NCI-H146 (cell line): ENCODE results near the gene RETSAT.
"Not testable (repeated sequence)": the region's sequence is repeated elsewhere in the genome, so short reads cannot be mapped to it uniquely, and the experiment has no call there.

Source experiments
- DNase-seq: peaks from one replicate; lab custom pipeline; 2025; lab: John Stamatoyannopoulos, UW

RETSAT gene

DNA sequence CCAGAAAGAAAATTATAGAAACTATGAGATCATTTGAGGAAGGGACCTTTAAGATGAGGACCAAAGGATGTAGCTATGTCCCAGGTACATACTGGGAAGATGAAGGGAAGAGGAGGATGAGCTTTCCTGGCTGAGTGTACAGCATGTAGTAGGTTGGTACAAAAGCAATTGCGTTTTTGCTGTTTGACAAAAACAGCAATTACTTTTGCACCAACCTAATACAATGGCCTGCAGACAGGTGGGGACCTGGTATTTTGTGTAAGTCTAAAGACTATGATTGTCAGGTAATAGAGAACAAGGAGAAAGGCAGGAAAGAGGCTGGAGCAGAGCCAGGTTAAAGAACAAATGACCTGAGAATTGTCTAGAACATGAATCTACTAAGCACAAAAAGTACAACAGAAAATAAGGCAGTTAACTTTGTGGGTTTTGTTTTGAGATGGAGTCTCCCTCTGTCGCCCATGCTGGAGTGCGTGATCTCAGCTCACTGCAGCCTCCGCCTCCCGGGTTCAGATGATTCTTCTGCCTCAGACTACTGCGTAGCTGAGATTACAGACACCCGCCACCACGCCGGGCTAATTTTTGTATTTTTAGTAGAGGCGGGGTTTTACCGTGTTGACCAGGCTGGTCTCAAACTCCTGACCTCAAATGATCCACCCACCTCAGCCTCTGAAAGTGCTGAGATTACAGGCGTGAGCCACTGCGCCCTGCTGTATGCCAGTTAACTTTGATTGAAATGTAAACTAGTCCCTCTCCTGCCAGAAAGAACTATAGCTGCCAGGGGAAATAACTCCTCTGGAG is 23.3 kb downstream of the RETSAT start:
- no peak for DNase-seq

DNA sequence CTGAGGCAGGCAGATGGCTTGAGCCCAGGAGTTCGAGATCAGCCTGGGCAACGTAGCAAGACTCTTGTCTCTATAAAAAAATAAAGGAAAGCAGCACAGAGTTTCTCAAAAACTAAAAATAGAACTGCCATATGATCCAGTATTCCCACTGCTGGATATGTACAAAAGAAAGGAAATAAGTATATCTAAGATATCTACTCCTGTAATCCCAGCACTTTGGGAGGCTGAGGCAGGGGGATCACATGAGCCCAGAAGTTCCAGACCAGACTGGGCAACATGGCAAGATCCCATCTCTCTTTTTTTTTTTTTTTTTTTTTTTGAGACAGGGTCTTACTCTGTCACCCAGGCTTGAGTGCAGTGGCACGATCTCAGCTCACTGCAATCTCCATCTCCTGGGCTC is 24.6 kb downstream of the RETSAT start:
- not testable (repeated sequence) for DNase-seq

DNA sequence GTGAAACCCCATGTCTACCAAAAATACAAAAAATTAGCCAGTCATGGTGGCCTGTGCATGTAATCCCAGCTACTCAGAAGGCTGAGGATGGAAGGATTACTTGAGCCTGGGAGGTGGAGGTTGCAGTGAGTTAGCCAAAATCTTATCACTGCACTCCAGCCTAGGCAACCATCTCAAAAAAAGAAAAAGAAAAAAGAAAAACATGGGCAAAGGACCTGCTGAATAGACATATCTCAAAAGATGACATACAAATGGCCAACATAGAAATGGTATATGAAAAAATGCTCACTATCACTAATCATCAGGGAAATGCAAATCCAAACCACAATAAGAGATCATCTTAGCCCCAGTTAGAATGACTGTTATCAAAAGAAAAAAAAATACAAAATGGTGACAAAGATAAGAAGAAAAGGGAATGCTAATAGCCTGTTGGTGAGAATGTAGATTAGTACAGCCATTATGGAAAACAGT is 25.1 kb downstream of the RETSAT start:
- DNase-seq: no peak

DNA sequence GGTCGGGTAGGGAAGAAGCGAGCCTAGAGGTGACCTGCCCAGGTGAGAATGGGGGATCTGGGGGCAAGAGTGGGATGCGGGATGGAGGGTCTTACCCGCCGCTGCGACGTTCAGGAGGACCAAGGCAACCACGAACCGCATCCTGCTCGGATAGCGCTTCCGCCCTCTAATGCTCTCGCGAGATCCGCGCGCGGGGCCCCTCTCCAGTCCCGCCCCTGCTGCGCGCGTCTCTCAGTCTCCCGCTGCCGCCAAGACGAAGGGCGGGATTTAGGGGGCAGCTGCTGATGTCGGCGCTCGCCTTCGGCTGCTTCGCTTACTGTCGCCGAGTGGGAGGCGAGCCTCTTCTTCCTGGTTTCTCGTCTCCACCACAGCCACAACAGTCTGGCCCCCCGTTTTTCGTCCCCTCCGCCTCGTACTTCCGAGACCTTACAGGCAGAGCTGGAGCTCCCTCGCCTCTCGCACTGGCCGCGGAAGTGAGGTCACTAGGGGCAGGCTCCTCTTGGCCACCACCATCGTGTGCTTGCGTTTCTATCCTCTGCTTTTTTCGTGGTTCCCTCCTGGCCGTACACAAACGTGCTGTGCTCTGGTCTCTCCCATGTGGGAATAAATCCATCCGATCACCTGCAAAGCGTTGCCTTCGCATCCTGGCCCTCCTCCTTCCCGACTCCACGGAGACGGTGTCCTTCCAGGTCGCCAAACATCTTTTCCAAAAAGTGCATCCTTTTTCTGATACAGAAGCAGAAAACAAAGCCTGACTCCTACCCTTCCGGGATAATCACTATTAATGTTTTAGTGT is 26.3 kb downstream of the RETSAT start, which contains the start of gene TGOLN2:
Gene TGOLN2 (minus strand): TSS at position 168 of the 796 bp plus-strand sequence. CDS start 27 bp downstream, at position 141.
- DNase-seq: peak; percentile 94

DNA sequence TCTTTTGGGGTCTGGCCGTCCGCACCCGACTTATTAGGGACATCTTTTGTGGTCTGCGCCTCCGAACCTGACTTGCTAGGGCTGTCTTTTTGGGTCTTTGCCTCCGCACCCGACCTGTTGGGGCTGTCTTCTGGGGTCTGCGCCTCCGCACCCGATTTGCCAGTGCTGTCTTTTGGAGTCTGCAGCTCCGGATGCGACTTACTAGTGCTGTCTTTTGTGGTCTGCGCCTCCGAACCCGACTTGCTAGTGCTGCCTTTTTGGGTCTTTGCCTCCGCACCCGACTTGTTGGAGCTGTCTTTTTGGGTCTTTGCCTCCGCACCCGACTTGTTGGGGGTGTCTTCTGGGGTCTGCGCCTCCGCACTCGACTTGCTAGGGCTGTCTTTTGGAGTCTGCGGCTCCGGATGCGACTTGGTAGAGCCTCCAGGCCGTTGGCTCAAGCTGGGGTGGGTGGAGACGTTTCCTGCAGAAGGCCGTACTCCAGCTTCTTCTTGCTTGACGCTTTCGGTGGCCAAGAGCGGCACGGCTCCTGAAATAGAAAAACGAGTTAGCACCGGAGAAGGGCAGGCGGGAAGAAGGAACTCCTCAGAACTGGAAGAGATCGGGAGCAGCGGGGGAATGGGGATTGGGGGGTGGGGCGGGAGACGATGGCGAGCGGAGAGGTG is 27.0 kb downstream of the RETSAT start:
- peak; percentile 43 for DNase-seq

DNA sequence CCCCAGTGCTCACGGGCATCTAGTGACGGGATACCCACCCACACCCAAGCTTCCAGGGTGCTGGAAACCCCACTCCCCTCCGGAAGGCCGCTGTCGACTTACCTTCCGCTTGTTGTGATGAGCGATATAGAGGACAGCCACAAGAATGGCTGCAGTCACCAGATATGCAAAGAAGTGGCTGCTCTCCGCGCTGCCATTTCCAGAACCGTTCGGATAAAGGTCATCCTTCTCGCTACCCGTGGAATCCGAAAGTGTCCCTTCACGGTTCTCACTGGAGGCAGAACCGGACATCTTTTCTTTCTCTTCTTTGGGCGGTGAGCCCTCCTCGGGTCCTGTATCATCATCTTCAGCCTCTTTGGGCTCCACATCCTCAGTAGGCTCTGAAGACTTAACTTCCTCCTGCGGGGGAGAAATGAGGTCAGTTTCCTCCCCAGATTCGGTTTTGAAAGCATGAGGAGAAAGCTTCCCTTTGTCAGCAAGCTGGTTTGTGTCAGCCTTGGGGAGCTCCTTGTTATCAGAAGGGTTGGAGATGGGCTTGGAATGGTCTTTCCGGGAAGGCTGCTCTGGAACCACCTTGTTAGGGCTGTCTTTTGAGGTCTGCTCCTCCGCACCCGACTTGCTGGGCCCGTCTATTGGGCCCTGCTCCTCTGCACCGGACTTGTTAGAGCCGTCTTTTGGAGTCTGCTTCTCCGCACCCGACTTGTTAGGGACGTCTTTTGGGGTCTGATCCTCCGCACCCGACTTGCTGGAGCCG is 27.7 kb downstream of the RETSAT start:
- no peak for DNase-seq

DNA sequence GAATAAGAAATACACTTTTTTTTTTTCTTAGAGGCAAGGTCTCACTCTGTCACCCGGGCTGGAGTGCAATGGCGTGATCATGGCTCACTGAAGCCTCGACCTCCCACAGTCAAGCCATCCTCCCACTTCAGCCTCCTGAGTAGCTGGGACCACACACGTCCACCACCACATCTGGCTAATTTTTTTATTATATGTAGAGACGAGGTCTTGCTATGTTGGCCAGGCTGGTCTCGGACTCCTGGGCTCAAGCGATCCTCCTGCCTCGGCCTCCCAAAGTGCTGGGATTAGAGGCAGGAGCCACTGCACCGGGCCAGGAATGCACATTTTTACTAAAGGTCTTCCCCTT is 28.9 kb downstream of the RETSAT start:
- no peak for DNase-seq

DNA sequence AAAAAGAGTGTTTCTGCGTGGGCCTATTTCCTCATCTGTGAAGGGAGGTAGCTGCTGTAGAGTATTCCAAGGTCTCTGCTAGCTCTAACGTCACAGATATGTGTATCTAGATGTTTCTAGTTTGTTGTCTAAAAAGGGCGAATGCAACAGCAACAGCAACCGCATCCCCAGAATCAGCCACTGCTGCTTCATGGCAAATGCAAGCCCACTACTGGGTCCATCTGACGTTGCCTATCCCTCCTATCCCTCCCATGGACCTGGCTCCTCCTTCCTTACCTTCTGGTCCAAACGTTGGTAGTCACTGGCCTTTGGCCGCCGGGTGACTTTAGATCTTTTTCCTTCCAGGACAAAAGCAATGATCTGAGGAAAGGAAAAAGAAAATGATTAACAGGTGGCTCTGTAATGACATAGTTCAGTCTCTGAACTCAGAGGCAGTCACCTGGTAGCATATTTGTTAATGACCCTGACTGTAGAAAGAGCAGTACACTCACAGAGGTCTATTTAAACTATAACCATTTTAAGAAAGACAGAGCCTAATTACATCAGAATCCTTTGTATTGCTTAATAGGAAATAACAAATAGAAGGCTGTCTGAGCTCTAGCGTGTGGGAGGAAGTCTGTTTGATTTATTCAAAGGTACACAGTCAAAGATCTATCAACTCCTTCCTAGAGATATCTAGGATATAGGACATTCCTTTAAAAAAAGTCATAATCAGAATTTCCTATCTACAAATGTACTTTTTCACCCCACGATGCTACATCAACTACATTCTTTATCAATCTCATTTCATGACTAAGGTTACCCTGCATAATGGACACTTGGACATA is 29.5 kb downstream of the RETSAT start:
- peak; percentile 31 for DNase-seq

DNA sequence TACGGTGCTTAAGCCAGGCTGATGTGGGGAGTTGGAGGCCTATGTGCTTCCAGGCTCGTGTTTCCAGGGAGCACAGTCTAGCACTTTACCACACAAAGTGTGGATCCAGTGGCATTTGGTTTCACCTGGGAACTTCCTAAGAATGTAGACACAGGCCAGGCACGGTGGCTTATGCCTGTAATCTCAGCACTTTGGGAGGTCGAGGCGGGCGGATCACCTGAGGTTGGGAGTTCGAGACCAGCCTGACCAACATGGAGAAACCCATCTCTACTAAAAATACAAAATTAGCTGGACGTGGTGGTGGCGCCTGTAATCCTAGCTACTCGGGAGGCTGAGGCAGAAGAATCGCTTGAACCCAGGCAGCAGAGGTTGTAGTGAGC is 30.4 kb downstream of the RETSAT start:
- DNase-seq: not testable (repeated sequence)

DNA sequence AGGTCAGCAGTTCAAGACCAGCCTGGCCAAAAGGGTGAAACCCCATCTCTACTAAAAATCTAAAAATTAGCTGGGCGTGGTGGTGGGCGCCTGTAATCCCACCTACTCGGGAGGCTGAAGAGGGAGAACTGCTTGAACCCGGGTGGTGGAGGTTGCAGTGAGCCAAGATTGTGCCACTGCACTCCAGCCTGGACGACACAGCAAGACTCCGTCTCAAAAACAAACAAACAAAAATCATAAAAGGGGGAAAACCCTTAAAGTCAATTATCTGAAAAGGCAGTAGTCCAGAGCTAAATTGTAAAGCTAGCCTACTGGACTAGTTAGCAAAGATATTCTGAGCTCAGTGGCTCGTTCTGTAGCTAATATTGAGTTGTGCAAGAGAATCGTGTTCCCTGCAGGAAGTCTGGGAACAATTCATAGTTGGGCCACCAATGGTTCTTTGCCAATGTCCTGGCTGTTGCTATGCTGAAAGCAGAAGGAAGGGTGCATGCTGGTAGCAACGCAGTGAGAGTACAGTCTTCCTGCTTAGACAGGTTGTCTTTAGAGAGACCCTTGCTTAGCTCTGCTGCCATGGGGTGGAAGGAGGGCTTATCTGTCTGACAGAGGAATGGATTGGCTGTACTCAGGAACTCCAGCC is 30.9 kb downstream of the RETSAT start:
- DNase-seq: no peak

DNA sequence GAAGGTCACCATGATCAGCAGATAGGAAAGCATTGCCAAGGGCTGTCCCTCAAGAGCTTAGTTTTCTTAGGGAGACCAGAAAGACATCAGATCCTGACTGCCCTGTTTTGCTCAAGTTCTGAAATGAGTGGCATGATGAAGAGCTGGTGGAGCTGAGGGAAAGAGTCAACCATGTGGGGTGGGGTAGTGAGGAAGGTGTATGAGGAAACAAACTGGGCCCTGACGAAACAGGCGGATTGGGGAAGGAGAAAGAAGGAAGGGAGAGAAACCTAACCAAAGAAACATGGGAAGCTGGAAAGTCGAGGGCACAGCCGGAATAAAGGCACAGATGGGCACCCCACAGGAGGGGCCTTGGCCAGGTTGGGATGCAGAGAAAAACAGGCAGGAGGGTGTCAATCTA is 34.5 kb downstream of the RETSAT start:
- no peak for DNase-seq

DNA sequence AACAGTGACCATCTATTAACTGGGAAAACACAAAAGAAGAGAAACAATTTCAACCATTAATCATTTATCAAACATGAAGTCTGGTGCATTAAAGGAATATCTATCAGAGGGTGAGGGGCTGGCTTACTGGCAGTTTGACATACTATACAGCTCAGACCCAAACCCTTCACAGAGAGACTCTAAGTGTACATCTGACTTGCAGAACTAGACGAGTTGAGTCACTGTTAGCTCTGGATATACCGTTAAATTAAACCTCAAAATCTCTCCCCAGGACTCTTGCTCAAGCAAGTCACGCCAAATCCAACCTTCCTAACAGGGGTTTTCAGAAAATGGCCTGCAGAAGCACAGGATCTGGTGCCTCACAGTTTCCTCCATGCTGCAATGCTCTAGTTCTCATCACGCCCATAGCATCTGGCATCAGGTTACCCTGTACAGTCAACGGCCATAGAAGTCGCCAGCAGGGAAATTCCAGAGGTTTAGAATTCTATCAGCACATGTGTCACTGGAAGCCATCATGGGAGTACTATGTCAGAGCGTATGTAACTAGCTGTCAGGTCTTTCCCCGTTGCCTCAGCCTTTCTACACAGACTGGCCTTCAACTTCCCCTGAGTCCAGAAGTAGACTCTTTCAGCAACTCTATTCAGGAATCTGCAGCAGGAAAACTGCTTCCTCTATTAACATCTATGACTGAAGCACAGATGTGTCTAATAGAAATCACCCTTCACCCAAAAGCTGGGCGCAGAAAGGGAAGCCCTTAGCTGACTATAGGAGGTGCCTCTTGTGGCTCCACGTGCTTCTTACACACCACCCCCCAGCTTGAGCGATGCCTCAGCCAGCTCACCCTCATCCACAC is 35.9 kb downstream of the RETSAT start:
- no peak for DNase-seq

DNA sequence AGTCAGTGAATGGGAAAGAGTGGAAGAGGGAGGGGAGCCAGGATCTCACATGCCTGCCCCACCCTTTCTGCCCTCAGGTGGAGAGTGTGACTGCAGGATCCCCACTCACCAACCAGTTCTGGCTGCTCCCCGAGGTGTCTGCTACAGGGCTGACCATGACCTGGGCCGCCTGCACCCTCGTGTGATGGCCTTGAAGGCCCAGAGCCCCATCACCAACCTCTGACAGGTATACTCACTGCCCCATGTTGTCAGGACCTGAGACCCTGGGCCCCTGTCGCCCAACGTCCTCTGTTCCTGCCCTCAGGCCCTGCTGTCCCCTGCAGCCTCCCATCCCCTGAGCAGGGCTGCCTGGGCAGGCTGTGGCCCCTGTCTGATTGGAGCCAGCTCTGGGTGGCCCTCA is 38.4 kb downstream of the RETSAT start:
- not testable (repeated sequence) for DNase-seq

DNA sequence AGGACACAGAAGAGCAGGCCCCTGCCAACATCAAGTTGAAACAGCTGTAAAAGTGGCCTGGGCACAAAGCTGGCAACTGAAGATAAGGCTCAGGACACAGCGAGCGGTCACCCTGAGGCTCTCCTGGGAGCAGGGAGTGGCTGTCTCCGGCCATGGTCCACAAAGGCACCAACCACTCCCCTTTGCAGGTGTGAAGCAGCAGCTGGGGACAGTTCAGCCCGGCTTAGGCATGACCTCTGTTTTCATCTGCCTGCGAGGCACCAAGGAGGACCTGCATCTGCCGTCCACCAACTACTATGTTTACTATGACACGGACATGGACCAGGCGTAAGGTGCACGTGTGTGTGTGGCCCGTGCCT is 39.5 kb downstream of the RETSAT start:
- DNase-seq: no peak

DNA sequence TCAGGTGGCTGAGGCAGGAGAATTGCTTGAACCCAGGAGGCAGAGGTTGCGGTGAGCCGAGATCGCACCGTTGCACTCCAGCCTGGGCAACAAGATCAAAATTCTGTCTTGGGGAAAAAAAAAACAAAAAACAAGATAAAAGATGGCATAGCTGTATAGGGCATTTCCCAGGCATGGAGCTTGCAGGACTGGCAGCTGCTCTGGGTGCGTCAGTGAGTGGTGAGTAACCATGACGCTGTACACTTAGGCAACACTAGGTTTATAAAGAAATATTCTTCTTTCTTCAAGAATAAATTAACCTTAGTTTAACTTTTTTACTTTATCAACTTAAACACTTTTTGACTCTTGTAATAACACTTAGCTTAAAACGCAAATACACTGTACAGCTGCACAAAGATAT is 41.9 kb downstream of the RETSAT start:
- DNase-seq: no peak

DNA sequence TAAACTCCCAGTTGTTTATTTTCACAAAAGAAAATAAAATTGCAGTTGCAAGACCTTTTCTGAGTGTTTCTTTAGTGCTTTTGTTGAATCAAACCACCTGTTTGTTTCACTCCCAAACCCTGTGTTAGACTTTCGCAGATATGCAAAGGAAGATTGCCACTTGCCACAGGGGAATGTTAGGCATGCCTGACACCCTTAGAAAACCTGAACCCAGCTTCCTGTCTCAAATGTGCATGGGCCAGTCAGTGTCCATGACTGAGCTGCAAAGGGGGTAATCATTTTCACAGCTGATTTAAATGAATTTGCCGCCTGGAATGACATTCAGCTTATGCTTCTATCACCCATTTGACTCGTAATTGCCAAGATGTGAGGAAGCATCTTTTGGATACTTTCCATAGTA is 44.0 kb downstream of the RETSAT start:
- DNase-seq: no peak

DNA sequence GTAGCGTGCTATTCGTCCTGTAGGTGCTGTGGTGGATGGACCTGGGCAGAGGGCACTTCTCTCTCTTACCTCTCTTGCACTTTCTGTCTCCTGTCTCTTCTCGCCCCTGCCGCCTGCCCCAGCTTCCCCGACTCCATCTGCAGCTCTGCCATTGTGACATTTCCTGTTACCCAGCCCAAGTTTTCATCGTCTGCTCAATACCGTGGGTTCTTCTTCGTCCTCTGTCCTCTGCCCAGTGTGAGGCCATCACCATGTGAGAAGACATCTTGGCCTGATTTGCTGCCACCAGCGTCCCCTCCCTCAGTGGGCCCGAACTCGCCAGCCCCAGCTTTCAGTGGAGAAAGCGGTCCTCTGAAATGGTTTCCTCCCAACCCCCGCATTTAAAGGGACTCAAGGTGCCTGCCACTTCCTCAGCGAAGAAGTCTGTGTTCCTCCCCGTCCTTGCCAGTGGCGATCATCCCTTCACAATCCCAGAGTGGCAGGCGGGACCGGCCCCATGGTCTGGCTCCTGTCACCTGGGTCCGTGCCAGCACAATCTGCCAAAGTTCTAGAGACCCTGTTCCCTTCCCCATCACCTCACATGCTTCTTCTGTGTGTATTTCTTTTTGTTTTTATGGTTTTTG is 44.5 kb downstream of the RETSAT start:
- no peak for DNase-seq

DNA sequence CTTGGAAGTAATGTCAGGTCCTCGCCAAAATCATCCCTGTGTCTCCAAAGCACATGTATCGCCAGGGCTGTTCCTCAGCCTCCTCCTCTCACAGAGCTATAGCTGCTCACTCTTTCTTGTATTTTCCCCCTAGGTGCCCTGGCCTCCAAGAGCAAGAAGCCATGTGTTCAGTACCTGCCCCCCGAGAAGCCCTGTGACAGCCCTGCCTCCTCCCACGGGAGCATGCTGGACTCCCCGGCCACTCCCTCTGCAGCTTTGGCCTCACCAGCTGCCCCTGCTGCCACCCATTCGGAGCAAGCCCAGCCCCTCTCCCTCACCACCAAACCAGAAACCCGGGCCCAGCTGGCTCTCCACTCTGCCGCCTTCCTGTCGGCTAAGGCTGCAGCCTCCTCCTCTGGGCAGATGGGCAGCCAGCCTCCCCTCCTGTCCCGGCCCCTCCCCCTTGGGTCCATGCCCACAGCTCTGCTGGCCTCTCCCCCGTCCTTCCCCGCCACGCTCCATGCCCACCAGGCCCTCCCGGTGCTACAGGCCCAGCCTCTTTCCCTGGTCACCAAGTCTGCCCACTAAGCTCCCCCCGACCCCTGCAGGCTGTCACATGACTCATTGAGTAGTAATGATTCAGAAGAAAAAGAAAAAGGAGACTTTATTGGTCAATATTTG is 45.3 kb downstream of the RETSAT start:
- DNase-seq: peak; percentile 67

DNA sequence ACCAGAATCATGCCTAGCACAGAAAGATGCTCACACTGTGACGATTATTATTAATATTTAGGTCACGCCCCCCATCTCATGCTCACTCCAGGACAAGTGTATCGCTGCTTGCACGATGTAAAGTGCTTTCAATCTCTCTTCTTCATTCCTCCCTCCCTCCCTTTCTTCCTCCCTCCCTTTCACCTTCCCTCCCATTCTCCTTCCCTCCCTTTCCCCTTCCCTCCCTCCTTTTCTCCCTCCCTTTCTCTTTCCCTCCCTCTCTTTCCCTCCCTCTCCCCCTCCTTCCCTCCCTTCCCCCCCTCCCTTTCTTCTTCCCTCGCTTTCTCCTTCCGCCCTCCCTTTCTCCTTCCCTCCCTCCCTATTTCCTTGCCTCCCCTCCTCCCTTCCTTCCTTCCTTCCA is 46.1 kb downstream of the RETSAT start:
- DNase-seq: no peak
